Mesendoderm (in vitro differentiated cells): ENCODE results near the gene HS3ST6.
A peak's percentile ranks its signal among the peaks of the same experiment; 100 is the strongest.

Experiments
- DNase-seq: peaks from one replicate; pipeline ENCODE4 v3.0.0; 2013
- H2AK5ac ChIP-seq: 2 replicates; pipeline ENCODE4 v1.6.1; 2013; ENCODE audit warnings: low read length, inconsistent platforms
- H2BK120ac ChIP-seq: 2 replicates; pipeline ENCODE4 v1.6.1; 2013; ENCODE audit warnings: low read depth, mild to moderate bottlenecking, low read length, moderate library complexity, mixed read lengths
- H2BK15ac ChIP-seq: replicated peaks from 2 replicates; pipeline ENCODE4 v1.6.1; 2013; ENCODE audit warnings: low read depth, mild to moderate bottlenecking, moderate library complexity
- H2BK5ac ChIP-seq: 2 replicates; pipeline ENCODE4 v1.6.1; 2013; ENCODE audit warnings: low read length, inconsistent platforms
- H3K18ac ChIP-seq: 2 replicates; pipeline ENCODE4 v1.6.1; 2013; ENCODE audit warnings: mild to moderate bottlenecking, low read length, mixed read lengths
- H3K23ac ChIP-seq: one replicate; pipeline ENCODE4 v1.6.1; 2013; ENCODE audit warnings: low read length
- H3K27ac ChIP-seq: 2 replicates; pipeline ENCODE4 v1.5.1; 2013; ENCODE audit warnings: low read depth, mild to moderate bottlenecking, inconsistent platforms, low read length, moderate library complexity
- H3K27me3 ChIP-seq: 2 replicates; pipeline ENCODE4 v1.6.1; 2013; ENCODE audit warnings: low read length, control low read depth, mild to moderate bottlenecking, inconsistent platforms; ENCODE audit not compliant: insufficient read depth, poor library complexity
- H3K36me3 ChIP-seq: 2 replicates; pipeline ENCODE4 v1.6.1; 2013; ENCODE audit warnings: low read length, inconsistent platforms; ENCODE audit not compliant: control insufficient read depth, insufficient read depth
- H3K4ac ChIP-seq: one replicate; pipeline ENCODE4 v1.6.1; 2013; ENCODE audit warnings: low read depth, mild to moderate bottlenecking, low read length, moderate library complexity
- H3K4me1 ChIP-seq: 2 replicates; pipeline ENCODE4 v1.6.1; 2013; ENCODE audit warnings: low read depth, low read length, inconsistent platforms; ENCODE audit not compliant: control insufficient read depth
- H3K4me2 ChIP-seq: 2 replicates; pipeline ENCODE4 v1.6.1; 2013; ENCODE audit warnings: low read length
- H3K4me3 ChIP-seq: 2 replicates; pipeline ENCODE4 v1.5.1; 2013; ENCODE audit warnings: mild to moderate bottlenecking, low read length
- H3K56ac ChIP-seq: one replicate; pipeline ENCODE4 v1.6.1; 2013; ENCODE audit warnings: low read length
- H3K79me1 ChIP-seq: 2 replicates; pipeline ENCODE4 v1.6.1; 2013; ENCODE audit warnings: low read length, inconsistent platforms
- H3K79me2 ChIP-seq: 2 replicates; pipeline ENCODE4 v1.6.1; 2013; ENCODE audit warnings: mild to moderate bottlenecking, low read length; ENCODE audit not compliant: control insufficient read depth, insufficient read depth
- H3K9ac ChIP-seq: 2 replicates; pipeline ENCODE4 v1.6.1; 2013; ENCODE audit warnings: low read length, inconsistent platforms
- H4K5ac ChIP-seq: one replicate; pipeline ENCODE4 v1.6.1; 2013; ENCODE audit warnings: low read length
- H4K8ac ChIP-seq: one replicate; pipeline ENCODE4 v1.6.1; 2013; ENCODE audit warnings: low read depth, mild to moderate bottlenecking, control low read depth, low read length, moderate library complexity
- WGBS: extraction: QIAGEN DNeasy Blood & Tissue Kit; methylation state at CpG from one replicate; pipeline ENCODE4 v1.1.7; 2013; ENCODE audit warnings: low lambda C conversion rate, missing lambda C conversion rate; ENCODE audit not compliant: insufficient coverage; ENCODE audit errors: extremely low coverage; 5-methylcytosine and 5-hydroxymethylcytosine counted together

HS3ST6 gene

GRCh38 chr16:1930338-1930720, 12.1 kb upstream of the HS3ST6 start:
- no peak overlapping the region for H3K9ac ChIP-seq
- no peaks in the 10 kb centered on the region for H3K36me3 ChIP-seq
- no peak overlapping the region for H3K18ac ChIP-seq
- H2AK5ac ChIP-seq, result no peak overlapping the region
- no peak overlapping the region for H3K4me2 ChIP-seq
- no peaks in the 10 kb centered on the region for H3K4me1 ChIP-seq
- no peaks in the 10 kb centered on the region for H3K79me1 ChIP-seq
- H3K56ac ChIP-seq, result no peak overlapping the region
- no peaks in the 10 kb centered on the region for H3K79me2 ChIP-seq
- no peak overlapping the region for H3K4me3 ChIP-seq
- no peak overlapping the region for H4K8ac ChIP-seq
- H2BK120ac ChIP-seq, result no peak overlapping the region
- H4K5ac ChIP-seq, result no peak overlapping the region
- DNase-seq, result no peak
- no peak overlapping the region for H3K27ac ChIP-seq
- H3K23ac ChIP-seq, result no peak overlapping the region
- H3K4ac ChIP-seq, result no peak overlapping the region
- WGBS, result no CpG with 5 or more reads among the region's 10 CpGs
- H2BK15ac ChIP-seq, result no peak overlapping the region
- H2BK5ac ChIP-seq, result no peak overlapping the region
- no peaks in the 10 kb centered on the region for H3K27me3 ChIP-seq

GRCh38 chr16:1929578-1930337, 11.5 kb upstream of the HS3ST6 start:
- no peaks in the 10 kb centered on the region for H3K36me3 ChIP-seq
- no peak overlapping the region for H2AK5ac ChIP-seq
- H3K9ac ChIP-seq, result peak overlapping the region; percentile 66
- H2BK15ac ChIP-seq, result no peak overlapping the region
- no peaks in the 10 kb centered on the region for H3K79me1 ChIP-seq
- H4K5ac ChIP-seq, result no peak overlapping the region
- H3K4me3 ChIP-seq, result no peak overlapping the region
- H3K27me3 ChIP-seq, result no peaks in the 10 kb centered on the region
- H3K4me1 ChIP-seq, result no peaks in the 10 kb centered on the region
- peak overlapping the region; percentile 57 for H3K4me2 ChIP-seq
- H2BK120ac ChIP-seq, result no peak overlapping the region
- peak overlapping the region; percentile 60 for H3K4ac ChIP-seq
- H3K56ac ChIP-seq, result peak overlapping the region; percentile 91
- no peak overlapping the region for H4K8ac ChIP-seq
- H3K27ac ChIP-seq, result no peak overlapping the region
- H2BK5ac ChIP-seq, result no peak overlapping the region
- WGBS, result no CpG with 5 or more reads among the region's 70 CpGs
- peak overlapping the region; percentile 89 for H3K18ac ChIP-seq
- peak; percentile 82 for DNase-seq
- H3K23ac ChIP-seq, result no peak overlapping the region
- H3K79me2 ChIP-seq, result no peaks in the 10 kb centered on the region

GRCh38 chr16:1929105-1929504, 10.9 kb upstream of the HS3ST6 start:
- Histone ChIP-seq H4K8ac (no peak overlapping the region), H3K56ac (peak overlapping the region; percentile 91), H2BK5ac (no peak overlapping the region), H3K4me2 (peak overlapping the region; percentile 1), H3K27me3 (no peaks in the 10 kb centered on the region), H2BK120ac (no peak overlapping the region), H4K5ac (no peak overlapping the region), H3K4me3 (no peak overlapping the region), H3K9ac (peak overlapping the region; percentile 45), H3K4ac (peak overlapping the region; percentile 60), H3K79me2 (no peaks in the 10 kb centered on the region), H3K27ac (no peak overlapping the region), H3K36me3 (no peaks in the 10 kb centered on the region), H2BK15ac (no peak overlapping the region), H3K79me1 (no peaks in the 10 kb centered on the region), H3K18ac (peak overlapping the region; percentile 89), H3K4me1 (no peaks in the 10 kb centered on the region), H3K23ac (no peak overlapping the region), H2AK5ac (no peak overlapping the region)
- no peak for DNase-seq
- no CpG with 5 or more reads among the region's 11 CpGs for WGBS

GRCh38 chr16:1926271-1926670, 8.1 kb upstream of the HS3ST6 start:
- H3K4me3 ChIP-seq, result no peak overlapping the region
- no peak overlapping the region for H2BK15ac ChIP-seq
- peak; percentile 50 for DNase-seq
- no peak overlapping the region for H3K9ac ChIP-seq
- H3K4me2 ChIP-seq, result no peak overlapping the region
- H3K79me1 ChIP-seq, result no peaks in the 10 kb centered on the region
- H3K18ac ChIP-seq, result no peak overlapping the region
- no peak overlapping the region for H2BK5ac ChIP-seq
- no peaks in the 10 kb centered on the region for H3K27me3 ChIP-seq
- no peak overlapping the region for H4K8ac ChIP-seq
- H4K5ac ChIP-seq, result no peak overlapping the region
- H3K36me3 ChIP-seq, result no peaks in the 10 kb centered on the region
- H3K56ac ChIP-seq, result no peak overlapping the region
- WGBS, result no CpG with 5 or more reads among the region's 11 CpGs
- H3K23ac ChIP-seq, result no peak overlapping the region
- H3K4ac ChIP-seq, result no peak overlapping the region
- no peak overlapping the region for H2BK120ac ChIP-seq
- H3K4me1 ChIP-seq, result no peaks in the 10 kb centered on the region
- H3K79me2 ChIP-seq, result no peaks in the 10 kb centered on the region
- H2AK5ac ChIP-seq, result no peak overlapping the region
- no peak overlapping the region for H3K27ac ChIP-seq

- Histone ChIP-seq H3K4me3 (no peak overlapping the region), H3K4ac (no peak overlapping the region), H3K79me2 (no peaks in the 10 kb centered on the region), H2AK5ac (no peak overlapping the region), H3K9ac (peak overlapping the region; percentile 45), H3K4me2 (no peak overlapping the region), H3K27me3 (peaks cover 14% of the 10 kb centered on the region), H3K36me3 (no peaks in the 10 kb centered on the region), H3K23ac (no peak overlapping the region), H3K18ac (peak overlapping the region; percentile 36), H4K5ac (no peak overlapping the region), H3K56ac (no peak overlapping the region), H3K79me1 (no peaks in the 10 kb centered on the region), H2BK120ac (no peak overlapping the region), H2BK15ac (no peak overlapping the region), H4K8ac (no peak overlapping the region), H3K4me1 (no peaks in the 10 kb centered on the region), H3K27ac (no peak overlapping the region), H2BK5ac (no peak overlapping the region)
- no peak for DNase-seq
- WGBS, result no CpG with 5 or more reads among the region's 5 CpGs
These were observed 5.9 kb upstream of the HS3ST6 start for GRCh38 chr16:1924095-1924494.
